SIG-M5 treated with dmso at 0.1 percent for 504 hours (cell line): ENCODE measurements around the gene ADAMTSL1.

Experiments used
- DNase-seq: peaks from one replicate; lab custom pipeline; 2025; ENCODE audit not compliant: unreplicated experiment; lab: John Stamatoyannopoulos, UW

Gene ADAMTSL1

DNA sequence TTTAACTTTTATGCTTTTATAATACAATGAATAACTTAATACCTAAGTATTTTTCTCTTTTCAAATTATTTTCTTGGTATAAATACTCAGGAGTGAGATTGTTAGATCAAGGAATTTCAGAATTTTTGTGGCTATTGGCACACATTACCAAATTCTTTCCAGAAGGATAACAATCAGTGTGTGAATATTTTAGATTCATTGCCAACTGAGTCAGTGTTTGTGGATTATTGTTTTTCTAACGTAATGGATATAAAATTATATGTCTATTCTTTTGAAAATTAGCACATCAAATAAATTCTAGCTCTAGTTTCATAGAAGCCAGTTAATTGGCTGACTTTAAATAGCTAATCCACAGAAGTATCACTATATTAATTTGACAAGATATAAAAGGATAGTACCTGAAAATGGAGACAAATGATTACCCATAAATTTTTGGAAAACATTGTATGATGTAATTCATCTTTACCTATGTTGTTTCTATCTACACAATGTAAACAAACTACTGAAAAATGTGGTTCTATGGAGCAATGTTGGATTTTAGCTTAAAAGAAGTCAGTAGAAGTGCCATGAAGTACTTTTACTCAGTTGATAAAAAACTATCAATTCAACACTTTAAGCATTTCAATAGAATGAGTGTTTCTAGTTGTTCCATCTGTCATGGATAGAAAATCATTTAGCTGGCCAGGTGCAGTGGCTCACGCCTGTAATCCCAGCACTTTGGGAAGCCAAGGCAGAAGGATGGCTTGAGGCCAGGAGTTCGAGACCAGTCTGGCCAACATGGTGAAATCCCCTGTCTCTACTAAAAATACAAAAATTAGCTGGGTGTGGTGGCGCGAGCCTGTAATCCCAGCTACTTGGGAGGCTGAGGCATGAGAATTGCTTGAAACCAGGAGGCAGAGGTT is 185.1 kb downstream of the ADAMTSL1 start:
- DNase-seq = no peak

DNA sequence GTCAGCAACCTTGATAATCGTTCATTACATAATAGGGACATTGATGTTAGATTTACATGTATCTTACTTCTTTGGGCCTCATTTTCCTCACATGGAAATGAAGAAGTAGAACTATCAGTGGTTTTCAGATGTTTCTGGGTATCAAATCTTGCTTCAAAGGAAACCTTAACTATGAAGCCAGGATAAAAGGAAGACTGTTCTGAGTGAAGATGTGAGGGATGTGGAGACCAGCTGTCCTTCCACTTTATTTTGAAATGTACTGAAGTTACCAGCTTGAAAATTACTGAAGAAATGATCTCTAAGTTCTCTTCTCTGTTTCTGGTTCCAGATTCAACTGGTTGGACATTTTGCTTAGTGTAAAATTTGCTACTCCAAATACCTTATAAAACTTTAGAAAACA is 186.0 kb downstream of the ADAMTSL1 start:
- DNase-seq = no peak

DNA sequence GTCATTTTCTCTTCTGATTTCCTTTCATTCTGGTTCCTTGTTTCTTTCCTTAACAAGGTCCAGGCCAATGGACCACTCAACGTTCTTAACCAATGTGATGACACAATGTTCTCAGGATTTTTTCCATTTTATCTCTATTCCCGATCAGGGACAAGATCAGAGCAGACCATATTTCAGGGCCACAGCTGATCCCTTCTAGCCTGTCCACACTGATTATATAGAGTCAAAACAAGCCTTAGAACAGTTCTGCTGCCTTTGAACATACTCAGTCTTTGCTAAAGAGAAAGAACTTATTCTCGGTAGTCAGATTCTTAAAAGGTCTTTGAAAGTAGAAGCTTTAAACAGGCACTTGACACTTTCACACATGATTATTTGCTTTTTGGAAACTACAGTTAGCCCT is 188.4 kb downstream of the ADAMTSL1 start:
- DNase-seq = no peak

DNA sequence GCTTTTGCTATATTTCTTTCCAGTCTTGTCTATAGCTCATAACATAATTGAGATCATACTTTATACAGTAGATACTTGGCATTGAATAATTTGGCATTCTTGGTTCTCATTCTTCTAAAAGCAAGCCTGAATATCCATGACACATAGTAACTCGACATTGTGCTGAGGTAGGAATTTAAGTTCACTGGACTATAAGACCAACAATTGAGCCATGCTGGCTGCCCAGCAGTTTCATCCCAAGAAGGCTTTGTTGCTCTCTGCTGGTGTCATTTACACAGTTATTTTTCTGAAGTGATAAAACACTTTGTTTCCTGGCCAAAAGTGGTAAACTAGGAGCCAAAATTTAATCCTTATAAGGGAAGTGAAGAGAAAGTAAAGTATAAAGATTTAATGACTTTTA is 192.0 kb downstream of the ADAMTSL1 start:
- no peak for DNase-seq

DNA sequence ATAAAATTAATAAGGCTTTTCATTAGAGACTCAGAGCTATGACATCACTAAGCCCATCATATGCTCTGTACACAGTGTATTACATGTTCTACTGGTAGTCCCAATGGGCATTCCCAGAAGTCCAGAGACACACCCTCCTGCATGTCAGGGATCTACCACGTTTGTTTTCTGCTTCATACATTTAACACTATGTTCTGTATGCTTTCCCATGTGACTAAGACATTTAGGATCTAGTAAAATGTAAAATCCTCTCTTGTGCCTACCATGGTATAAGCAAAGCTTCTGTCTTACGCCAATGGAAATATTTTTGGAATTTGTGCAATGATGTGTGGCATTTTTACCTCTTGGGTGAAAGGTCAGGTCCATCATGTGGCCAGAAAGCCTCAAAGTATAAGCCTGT is 192.4 kb downstream of the ADAMTSL1 start:
- DNase-seq = no peak

DNA sequence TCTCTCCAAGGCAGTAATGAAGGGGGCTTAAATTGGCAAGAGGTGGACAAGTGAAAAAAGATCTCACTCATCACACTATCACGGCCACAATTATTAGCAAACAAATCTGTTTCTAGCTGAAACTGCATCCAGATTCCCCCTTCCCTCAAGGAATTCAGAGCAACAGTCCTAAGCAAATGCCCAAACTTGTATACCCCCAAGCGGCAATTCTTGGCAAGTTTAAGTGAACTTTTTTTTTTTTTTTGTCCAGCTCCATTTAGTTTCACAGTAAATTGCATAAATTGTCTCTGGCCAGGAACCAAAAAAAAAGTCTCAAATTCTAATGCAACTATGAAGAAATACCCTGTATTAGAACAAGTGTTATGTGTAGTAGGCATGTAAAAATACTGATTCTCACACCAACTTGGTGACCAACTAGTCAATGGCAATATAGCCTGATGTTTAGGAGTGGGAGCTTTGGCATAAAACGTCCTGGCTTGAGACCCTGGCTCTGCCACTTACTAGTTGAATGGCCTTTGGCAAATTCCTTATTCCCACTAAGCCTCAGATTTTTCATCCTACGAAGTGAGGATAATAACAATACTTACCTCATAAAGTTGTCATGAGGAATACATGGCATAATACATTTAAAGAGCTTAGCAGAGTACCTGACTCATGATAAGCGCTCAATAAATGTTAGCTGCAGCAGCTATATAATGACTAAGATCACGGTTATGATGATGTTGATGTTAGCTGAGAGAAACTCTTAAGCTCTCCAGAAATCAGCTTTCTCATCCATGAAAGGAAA is 193.2 kb downstream of the ADAMTSL1 start:
- DNase-seq = no peak

DNA sequence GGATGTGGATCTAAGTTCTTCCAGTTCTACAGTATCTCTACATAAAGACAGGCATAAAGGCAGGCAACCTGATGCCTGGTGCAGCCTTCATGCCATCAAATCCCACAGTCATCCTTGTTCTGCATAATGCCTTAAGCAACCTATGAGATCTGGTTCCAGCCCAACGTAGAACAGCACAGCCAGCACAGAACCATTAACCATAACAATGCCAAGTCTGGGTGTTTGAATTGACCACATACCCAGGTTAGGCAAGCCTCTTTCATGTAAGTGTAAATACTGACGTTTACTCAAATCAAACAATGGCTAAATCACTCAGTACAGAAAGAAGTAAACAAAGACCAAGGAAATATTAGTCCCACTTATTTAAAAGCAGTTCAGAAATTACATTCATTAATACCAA is 195.0 kb downstream of the ADAMTSL1 start:
- DNase-seq = no peak

DNA sequence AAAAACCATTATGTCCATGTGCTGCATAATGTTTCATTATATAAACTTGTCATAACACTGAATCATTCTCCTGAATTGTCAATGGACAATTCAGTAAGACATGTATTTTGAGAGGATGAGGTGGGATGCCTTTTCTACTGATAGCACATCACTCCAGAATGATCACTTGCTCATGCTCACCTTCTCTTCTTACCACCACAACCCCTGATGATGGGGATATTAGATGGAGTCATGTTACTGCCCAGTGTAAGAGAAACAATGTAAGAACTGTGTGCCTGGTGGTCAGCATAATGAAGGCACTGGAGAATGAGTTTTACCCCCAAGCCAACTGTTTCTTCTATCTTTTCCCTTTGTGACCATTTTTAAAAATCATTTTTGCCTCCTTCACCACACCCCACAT is 198.8 kb downstream of the ADAMTSL1 start:
- no peak for DNase-seq

DNA sequence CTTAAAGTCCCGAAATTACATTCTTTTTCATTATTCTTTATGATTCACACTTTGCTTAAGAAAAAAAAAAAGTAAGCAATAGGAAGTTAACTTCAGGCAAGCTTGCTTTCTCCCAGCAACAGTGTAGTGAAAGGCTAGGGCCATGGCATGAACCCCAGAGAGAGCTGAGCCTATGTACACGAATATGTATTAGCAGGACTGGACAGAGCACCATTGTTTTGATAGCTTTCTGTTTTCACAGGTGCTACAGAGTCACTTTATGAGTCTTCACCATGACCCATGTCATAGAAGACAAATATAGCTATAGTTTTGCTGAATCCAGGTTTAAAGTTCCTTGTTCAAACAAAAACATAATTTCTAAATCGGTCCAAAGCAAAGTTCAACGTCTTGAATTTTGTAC is 199.2 kb downstream of the ADAMTSL1 start:
- DNase-seq = no peak

DNA sequence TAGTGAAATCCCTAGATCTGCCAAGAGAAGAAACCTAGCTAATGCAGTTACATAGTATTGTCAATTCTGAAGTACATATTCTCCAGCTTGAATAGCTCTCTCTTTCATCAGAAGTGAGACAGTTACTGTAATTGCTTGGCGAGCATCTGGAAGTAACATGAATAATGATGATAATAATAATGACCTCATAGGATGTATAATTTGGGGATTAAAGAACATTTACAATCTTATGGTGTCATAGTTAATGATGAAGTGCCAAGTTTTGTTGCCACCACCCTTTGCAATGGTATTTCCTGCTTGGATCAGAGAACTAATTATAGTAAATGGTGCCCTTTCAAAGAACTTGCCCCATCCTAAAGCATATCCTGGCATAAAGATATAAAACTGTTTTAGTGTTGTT is 201.4 kb downstream of the ADAMTSL1 start:
- no peak for DNase-seq

DNA sequence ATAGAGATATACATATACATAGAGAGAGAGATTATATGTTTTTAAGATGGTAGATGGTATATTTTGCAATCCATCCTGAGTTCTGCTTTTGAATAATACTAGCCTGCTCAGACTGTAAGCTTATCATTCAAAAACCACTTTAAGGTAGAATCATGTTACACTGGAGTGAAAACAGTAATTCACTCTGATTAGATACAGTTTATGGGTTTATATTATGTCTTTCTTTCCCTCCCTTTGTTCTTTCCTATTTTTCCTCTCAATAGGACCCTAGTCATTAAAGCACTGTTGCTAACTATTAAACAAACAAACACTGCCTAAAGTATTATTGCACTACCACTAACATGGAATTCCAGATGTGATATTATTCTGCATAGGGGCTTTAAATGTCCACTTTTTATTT is 202.0 kb downstream of the ADAMTSL1 start:
- no peak for DNase-seq

DNA sequence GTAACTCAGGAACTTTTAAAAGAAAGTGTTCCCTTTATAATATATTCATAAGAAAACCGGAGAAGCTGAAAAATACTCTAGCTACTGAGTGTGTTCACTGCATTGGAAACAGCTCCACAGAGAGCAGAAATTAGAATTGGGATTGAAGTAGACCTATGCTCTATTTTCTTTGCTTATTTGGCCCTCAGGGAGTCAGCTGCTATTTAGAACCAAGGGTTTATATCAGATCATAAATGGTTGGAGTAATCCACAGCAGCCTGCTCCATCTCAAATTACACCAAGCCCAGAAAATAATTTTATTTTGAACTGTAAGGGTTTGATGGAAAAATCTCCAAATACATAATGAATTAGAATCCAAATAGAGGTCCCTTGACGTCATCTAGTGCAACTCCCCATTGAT is 202.6 kb downstream of the ADAMTSL1 start:
- DNase-seq = no peak

DNA sequence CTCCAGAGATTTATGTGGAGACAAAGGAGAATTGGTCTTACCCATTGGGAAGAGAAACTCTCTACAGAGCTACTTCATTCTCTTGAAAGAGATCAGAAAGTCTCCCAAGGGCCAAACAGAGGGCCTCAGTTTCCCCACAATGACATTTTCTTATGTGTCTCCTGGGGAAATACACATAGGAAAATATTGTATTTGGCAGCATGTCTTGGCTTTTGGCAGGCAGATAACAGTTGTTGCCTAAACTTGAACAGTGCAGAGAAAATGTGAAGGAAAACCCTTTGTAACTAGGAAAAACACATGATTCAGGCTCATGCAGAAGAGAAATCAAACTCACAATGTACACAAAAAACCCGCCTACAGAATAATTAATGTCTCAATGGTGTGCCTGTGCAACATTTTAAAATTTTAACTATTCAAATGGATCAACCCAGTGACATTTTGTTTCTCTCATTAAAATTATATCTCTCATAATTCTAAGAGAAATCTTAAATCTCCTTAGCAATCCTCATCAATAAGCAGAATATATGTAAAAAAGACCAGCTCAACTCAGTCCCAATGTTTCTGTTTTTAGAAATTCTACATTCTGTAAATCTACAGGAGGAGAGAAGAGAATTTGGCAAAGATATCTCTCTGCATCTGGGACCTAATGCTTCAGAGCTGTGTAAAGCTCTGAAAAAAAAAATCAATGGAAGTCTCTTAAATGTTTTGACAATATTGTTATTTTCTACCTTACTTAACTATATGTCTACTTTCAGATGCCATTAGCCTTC is 205.1 kb downstream of the ADAMTSL1 start:
- no peak for DNase-seq

DNA sequence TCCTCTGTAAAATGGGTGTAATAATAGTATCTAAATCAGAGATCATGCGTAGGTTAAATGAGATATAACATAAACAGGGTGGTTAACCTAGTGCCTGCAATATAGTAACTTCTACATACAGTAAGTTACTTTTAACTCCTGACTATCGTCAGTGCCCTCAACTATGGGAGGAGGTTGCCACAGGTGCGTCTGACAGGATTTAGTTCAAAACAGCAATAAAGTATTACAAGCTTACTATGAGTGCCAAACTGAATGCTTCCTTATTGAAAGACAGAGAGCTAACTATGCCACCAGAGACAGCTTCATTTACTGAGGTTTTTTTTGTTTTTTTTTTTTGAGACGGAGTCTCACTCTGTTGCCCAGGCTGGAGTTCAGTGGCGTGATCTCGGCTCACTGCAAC is 209.0 kb downstream of the ADAMTSL1 start:
- DNase-seq = no peak

DNA sequence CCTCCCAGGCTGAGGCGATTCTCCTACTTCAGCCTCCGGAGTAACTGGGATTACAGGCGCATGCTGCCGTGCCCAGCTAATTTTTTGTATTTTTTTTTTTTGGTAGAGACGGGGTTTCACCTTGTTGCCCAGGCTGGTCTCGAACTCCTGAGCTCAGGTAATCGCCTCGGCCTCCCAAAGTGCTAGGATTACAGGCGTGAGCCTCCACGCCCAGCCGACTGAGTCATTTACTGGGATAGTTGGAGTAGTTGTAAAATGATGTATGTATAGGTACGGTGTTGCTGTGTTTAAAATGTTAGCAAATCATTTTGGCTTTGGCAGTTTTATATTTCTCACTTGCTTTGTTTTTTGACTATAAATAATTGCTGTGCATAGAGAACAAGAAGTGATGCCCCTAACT is 209.4 kb downstream of the ADAMTSL1 start:
- DNase-seq = no peak

DNA sequence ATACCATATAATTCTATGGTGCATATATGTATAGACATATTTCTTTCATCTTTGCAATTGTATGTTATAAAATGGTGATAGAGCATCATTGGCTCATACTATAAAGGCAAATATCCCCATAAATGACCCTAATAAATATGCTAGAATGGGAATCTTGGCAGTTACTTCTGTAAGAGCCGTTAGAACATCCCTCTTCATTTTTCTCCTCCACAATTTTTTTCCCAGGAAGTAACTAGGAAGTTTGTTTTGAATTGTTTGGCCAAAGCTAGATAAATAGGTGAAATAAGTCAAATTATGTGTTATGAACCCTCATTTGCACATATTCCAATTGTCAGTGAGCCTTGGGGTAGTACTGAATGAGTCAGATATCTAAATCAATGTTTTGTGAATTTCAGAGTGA is 209.9 kb downstream of the ADAMTSL1 start:
- DNase-seq = no peak

DNA sequence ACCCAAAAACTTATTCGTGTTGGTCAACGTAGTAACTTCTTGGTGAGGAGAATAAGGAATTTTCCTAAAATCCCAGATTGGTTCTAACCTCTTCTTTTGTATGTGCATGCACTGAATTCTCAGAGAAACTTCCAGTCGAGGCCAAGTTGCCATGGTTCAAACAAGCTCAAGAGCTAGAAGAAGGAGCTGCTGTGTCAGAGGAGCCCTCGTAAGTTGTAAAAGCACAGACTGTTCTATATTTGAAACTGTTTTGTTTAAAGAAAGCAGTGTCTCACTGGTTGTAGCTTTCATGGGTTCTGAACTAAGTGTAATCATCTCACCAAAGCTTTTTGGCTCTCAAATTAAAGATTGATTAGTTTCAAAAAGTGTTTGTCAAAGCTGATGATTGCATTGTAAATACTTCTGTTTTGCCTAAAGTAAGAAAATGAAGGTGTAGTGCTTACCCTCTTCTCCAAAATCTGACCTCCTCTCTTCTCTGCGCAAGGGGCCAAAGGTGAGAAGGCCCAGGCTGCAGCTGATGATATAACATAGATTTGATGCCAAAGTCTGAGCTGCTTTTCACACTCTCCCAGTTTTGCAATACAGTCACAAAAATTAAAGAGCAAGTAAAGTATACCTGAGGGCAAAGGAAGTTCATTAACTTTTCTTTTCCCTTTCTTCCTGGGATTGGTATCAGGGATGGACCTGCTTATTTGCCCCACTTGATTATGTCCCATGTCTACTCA is 210.8 kb downstream of the ADAMTSL1 start:
- DNase-seq = no peak

DNA sequence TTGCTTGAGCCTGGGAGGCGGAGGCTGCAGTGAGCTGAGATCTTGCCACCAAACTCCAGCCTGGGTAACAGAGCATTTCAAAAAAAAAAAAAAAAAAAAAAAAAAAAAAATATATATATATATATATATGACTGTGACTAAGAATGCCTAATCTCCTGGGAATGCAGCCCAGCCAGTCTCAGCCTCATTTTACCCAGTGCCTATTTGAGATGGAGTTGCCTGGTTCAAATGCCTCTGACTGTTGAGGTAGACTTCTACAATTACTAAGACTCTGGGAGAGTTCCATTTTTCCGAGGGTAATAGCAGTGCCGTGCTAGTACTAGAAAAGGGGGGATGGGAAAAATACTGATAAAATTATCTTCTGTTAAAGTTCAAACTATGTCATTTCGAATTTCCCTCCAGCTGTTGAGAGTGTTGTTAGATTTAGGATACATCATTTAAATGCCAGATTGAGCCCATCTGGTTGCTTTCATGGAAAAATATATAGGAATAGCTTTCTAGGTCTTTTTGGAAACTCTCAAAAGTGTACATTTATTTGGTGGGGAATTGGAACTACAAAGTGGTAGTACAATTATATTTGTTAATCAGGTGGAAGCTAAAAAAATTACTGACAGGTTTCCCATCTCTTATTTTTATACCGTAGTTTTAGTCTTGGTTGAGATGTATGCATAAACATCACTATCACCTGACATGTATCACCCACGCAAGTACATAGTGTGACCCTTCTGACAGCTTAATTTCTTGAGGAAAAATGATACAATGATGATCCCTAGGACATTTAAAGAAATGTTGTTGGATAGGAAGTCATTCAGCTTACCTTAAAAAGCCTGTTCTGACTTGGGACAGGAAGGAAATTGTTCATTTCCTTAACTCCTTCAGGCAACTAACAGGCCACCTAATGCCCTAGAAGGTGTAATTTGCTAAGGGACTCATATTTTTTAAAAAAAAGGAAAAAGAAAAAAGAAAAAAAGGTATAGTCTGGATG is 214.9 kb downstream of the ADAMTSL1 start:
- no peak for DNase-seq

DNA sequence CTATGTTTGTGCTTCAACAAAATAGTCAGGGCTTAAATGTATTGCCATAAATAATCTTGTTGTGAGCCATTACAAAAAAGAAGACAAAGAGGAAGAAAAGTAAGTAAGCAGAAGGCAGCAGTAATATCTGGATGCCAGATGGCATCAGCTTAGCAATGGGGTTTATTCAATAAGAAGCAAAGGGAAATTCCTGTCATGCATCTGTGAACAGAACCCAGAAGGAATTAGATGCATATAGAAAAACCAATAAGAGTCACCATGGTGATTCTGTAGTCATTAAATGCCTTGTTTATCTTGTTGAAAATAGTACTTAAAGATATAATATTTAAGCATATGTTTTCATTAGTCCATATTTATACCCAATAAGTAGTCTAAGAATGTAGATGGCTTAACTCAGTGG is 216.0 kb downstream of the ADAMTSL1 start:
- no peak for DNase-seq

DNA sequence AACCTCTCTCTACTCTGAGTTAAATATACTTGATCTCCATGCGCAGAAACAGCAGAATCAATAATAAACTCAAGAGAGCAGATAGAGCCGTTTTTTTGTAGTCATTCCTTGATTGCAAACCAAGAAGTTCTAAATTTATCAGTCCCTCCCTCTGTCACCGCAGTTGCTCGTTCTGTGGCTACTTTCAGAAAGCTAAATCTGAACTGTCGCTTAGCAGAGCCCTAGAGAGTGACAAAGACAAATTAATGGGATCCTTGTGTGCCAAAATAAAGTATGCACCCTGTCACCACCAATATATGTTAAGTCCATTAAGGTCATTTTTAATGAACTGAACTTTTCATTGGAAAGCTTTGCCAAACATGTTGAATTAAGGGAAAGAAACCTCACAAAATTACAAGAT is 218.3 kb downstream of the ADAMTSL1 start:
- no peak for DNase-seq
